CD4-positive, alpha-beta T cell (primary cell): ENCODE data around the gene SYNPO. TPM values are rescaled to one million over a fixed set of nuclear protein-coding genes. Genes with fewer than 3 reads are reported as not detected.

Experiments
- ATAC-seq: fragments of 200-7000 bp; cut with Tn5 transposase; one replicate; pipeline ENCODE4 v1.10.0; 2022; ENCODE audit warnings: mild to moderate bottlenecking; ENCODE audit not compliant: poor library complexity
- CTCF ChIA-PET: fragments of 350-600 bp; sonication (Branson Sonifier 250); formaldehyde crosslinking; loops from one replicate; lab custom pipeline; 2021; ENCODE audit warnings: antibody characterized with exemption, inconsistent platforms; lab: Charles Lee
- POLR2A ChIA-PET: fragments of 350-600 bp; sonication (Branson Sonifier 250); formaldehyde crosslinking; loops from one replicate; lab custom pipeline; 2021; ENCODE audit warnings: antibody characterized with exemption, inconsistent platforms; lab: Charles Lee
- DNase-seq, 14 experiments: peaks; one replicate each; pipeline ENCODE4 v3.0.0-alpha.2; 2013 to 2020; ENCODE audit warnings: mixed read lengths in 2 of 14
- H3K27ac ChIP-seq, 2 donors: one replicate each; pipeline versions ENCODE4 v1.5.1 to v1.7.0; 2013; ENCODE audit warnings: low read length in 2 of 2, low read depth in 1 of 2, mild to moderate bottlenecking in 1 of 2
- H3K27me3 ChIP-seq, 2 experiments: 1 replicate in 1 of 2; 2 replicates in 1 of 2; pipeline versions ENCODE4 v1.6.1 to v1.7.0; 2013; ENCODE audit warnings: low read length in 2 of 2, control low read depth in 1 of 2, mild to moderate bottlenecking in 1 of 2, moderate library complexity in 1 of 2; ENCODE audit not compliant: insufficient read depth in 2 of 2, control insufficient read depth in 1 of 2
- H3K36me3 ChIP-seq: one replicate; pipeline ENCODE4 v1.6.1; 2013; ENCODE audit warnings: low read length, control low read depth; ENCODE audit not compliant: insufficient read depth
- H3K4me1 ChIP-seq: one replicate; pipeline ENCODE4 v1.6.1; 2013; ENCODE audit warnings: low read length, control low read depth; ENCODE audit not compliant: insufficient read depth
- H3K4me3 ChIP-seq: one replicate; pipeline ENCODE4 v1.5.1; 2013; ENCODE audit warnings: mild to moderate bottlenecking, low read length, moderate library complexity
- H3K9me3 ChIP-seq, 2 experiments: 1 replicate in 1 of 2; 2 replicates in 1 of 2; pipeline versions ENCODE4 v1.6.1 to v1.7.0; 2013; ENCODE audit warnings: low read length in 2 of 2, mild to moderate bottlenecking in 2 of 2, control low read depth in 1 of 2, moderate library complexity in 1 of 2; ENCODE audit not compliant: control insufficient read depth in 1 of 2, insufficient read depth in 1 of 2
- H3K27ac Mint-ChIP-seq: one replicate; pipeline ENCODE4 v1.8.0; 2020; ENCODE audit warnings: mixed read lengths
- H3K27me3 Mint-ChIP-seq: one replicate; pipeline ENCODE4 v1.8.0; 2021; ENCODE audit warnings: mixed read lengths
- H3K36me3 Mint-ChIP-seq: one replicate; pipeline ENCODE4 v1.8.0; 2021; ENCODE audit warnings: low read depth, mixed read lengths
- H3K4me1 Mint-ChIP-seq: one replicate; pipeline ENCODE4 v1.8.0; 2021; ENCODE audit warnings: low read depth, mixed read lengths
- H3K4me3 Mint-ChIP-seq: one replicate; pipeline ENCODE4 v1.8.0; 2020; ENCODE audit warnings: mild to moderate bottlenecking, mixed read lengths
- H3K9me3 Mint-ChIP-seq: one replicate; pipeline ENCODE4 v1.8.0; 2020; ENCODE audit warnings: mixed read lengths
- CTCF ChIP-seq: fragments of 200-600 bp; IDR thresholded peaks from one replicate; pipeline ENCODE4 v1.8.0; 2022; ENCODE audit warnings: antibody characterized with exemption, mild to moderate bottlenecking
- intact Hi-C, 2 experiments: fragments of 100-400 bp; cut with DNase I in 1 of 2; cut with micrococcal nuclease in 1 of 2; formaldehyde crosslinking; loops; one replicate each; pipeline versions ENCODE4 v1.15.1 to v1.9.0; 2023 to 2025; cut with DNase I, micrococcal nuclease
- total RNA-seq, 174 experiments: library from RNA in 2 of 174; stranded (reverse) in 2 of 174; gene quantifications; one replicate each; pipeline ENCODE4 v1.2.3 and lab custom pipeline; 2021 to 2026

The SYNPO gene
- total RNA-seq, 2 experiments from 2014 or later = 0.06 to 0.14 TPM

GRCh38 chr5:150658121-150658520, 17.7 kb downstream of the SYNPO start:
- Mint-ChIP-seq H3K9me3 (no peaks in the 10 kb centered on the region), H3K36me3 (no peaks in the 10 kb centered on the region), H3K4me3 (peak overlapping the region; percentile 77), H3K27me3 (no peaks in the 10 kb centered on the region), H3K4me1 (peaks cover 10% of the 10 kb centered on the region), H3K27ac (no peak overlapping the region)
- Histone ChIP-seq H3K4me1 (peaks cover 15% of the 10 kb centered on the region), H3K27ac (no peak overlapping the region), H3K9me3 (no peaks in the 10 kb centered on the region), H3K36me3 (no peaks in the 10 kb centered on the region), H3K27me3 (peaks cover 0 to 3% of the 10 kb centered on the region in 2 experiments), H3K4me3 (no peak overlapping the region)
- intact Hi-C loops = loop anchor here (5.0 to 10.0 kb wide), 4 partner anchors 99 to 587 kb away; partner anchors contain the start of gene DCTN4 (in 1 of the 2)
- CTCF ChIA-PET = interaction anchor here (2.2 kb wide), 1 partner anchor 42 kb away, joined by 8 read pairs; the partner anchor contains the start of gene RBM22
- DNase-seq (no peak), ATAC-seq (no peak)
- POLR2A ChIA-PET = interaction anchor here (0.9 kb wide), 1 partner anchor 188 kb away, joined by 3 read pairs; the partner anchor contains the start of gene IRGM
- no peak for TF ChIP-seq CTCF

GRCh38 chr5:150658699-150659265, 18.3 kb downstream of the SYNPO start:
- ChIA-PET CTCF (no interaction called here), POLR2A (interaction anchor here (0.9 kb wide), 1 partner anchor 188 kb away, joined by 3 read pairs; the partner anchor contains the start of gene IRGM)
- H3K4me3 ChIP-seq = no peak overlapping the region
- H3K4me3 Mint-ChIP-seq = peak overlapping the region; percentile 77
- intact Hi-C loops = loop anchor here (5.0 to 10.0 kb wide), 4 partner anchors 99 to 586 kb away; partner anchors contain the start of gene DCTN4 (in 1 of the 2)
- no peak for TF ChIP-seq CTCF
- H3K4me1 Mint-ChIP-seq = peaks cover 10% of the 10 kb centered on the region
- H3K9me3 ChIP-seq = no peaks in the 10 kb centered on the region
- ATAC-seq = no peak
- H3K9me3 Mint-ChIP-seq = no peaks in the 10 kb centered on the region
- DNase-seq = no peak
- peaks cover 0 to 5% of the 10 kb centered on the region in 2 experiments for H3K27me3 ChIP-seq
- peaks cover 15% of the 10 kb centered on the region for H3K4me1 ChIP-seq
- no peaks in the 10 kb centered on the region for H3K27me3 Mint-ChIP-seq
- no peaks in the 10 kb centered on the region for H3K36me3 Mint-ChIP-seq
- H3K36me3 ChIP-seq = no peaks in the 10 kb centered on the region
- H3K27ac Mint-ChIP-seq = no peak overlapping the region
- no peak overlapping the region for H3K27ac ChIP-seq

- Mint-ChIP-seq H3K4me3 (no peak overlapping the region), H3K27ac (no peak overlapping the region), H3K4me1 (peaks cover 10% of the 10 kb centered on the region), H3K36me3 (no peaks in the 10 kb centered on the region), H3K9me3 (no peaks in the 10 kb centered on the region), H3K27me3 (no peaks in the 10 kb centered on the region)
- H3K9me3 ChIP-seq = no peaks in the 10 kb centered on the region
- no peaks in the 10 kb centered on the region for H3K36me3 ChIP-seq
- ChIA-PET POLR2A (no interaction called here), CTCF (no interaction called here)
- no peak for TF ChIP-seq CTCF
- intact Hi-C loops = loop anchor here (5.0 to 10.0 kb wide), 4 partner anchors 98 to 585 kb away; partner anchors contain the start of gene DCTN4 (in 1 of the 2)
- ATAC-seq (no peak), DNase-seq (peak in 1 of 14 experiments; percentile 15)
- peaks cover 0 to 5% of the 10 kb centered on the region in 2 experiments for H3K27me3 ChIP-seq
- no peak overlapping the region for H3K4me3 ChIP-seq
- H3K4me1 ChIP-seq = peaks cover 15% of the 10 kb centered on the region
- no peak overlapping the region for H3K27ac ChIP-seq
These were observed 19.1 kb downstream of the SYNPO start for GRCh38 chr5:150659360-150660107.
